Measurements from ENCODE around the gene NCOR2. TPM values are rescaled to one million over a fixed set of nuclear protein-coding genes. Genes with fewer than 3 reads are reported as not detected.

NCOR2 gene
- total RNA-seq, 1 donor from 2014 or later = 134 TPM

DNA sequence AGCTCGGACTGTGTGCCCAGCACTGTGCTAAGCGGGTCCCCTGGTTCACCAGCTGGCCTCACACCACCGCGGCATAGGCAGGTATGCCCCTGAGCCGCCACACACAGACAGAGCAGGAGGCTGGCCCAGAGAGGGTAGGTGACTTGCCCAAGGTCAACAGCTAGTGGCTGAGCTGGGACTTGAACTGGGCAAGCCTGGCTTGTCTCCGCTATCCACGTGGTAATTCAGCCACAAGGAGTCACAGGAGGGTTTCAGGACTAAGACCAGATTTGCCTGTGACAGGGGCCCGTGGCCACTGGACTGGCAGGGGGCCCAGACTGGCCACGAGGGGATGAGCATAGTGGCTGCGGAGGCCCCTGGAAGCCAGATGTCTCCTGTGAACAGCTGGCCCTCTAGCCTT is 47.7 kb downstream of the NCOR2 start:
- intact Hi-C loops (cut with DNase I) = loop anchor here (1.0 to 5.0 kb wide), 7 partner anchors 29 to 248 kb away; no protein-coding TSS in a partner anchor
- Histone ChIP-seq H3K9me3 (no peaks in the 10 kb centered on the region), H3K36me3 (no peaks in the 10 kb centered on the region), H3K27ac (peak overlapping the region; percentile 91 to 97), H3K4me3 (peak overlapping the region in 1 of 2 donors; percentile 67), H3K4me1 (peaks cover 38 to 65% of the 10 kb centered on the region in 2 donors), H3K27me3 (no peaks in the 10 kb centered on the region)
- no peak for DNase-seq (ENCODE audit: low spot score in 2 of 2)
- TF ChIP-seq, protein P1, sequence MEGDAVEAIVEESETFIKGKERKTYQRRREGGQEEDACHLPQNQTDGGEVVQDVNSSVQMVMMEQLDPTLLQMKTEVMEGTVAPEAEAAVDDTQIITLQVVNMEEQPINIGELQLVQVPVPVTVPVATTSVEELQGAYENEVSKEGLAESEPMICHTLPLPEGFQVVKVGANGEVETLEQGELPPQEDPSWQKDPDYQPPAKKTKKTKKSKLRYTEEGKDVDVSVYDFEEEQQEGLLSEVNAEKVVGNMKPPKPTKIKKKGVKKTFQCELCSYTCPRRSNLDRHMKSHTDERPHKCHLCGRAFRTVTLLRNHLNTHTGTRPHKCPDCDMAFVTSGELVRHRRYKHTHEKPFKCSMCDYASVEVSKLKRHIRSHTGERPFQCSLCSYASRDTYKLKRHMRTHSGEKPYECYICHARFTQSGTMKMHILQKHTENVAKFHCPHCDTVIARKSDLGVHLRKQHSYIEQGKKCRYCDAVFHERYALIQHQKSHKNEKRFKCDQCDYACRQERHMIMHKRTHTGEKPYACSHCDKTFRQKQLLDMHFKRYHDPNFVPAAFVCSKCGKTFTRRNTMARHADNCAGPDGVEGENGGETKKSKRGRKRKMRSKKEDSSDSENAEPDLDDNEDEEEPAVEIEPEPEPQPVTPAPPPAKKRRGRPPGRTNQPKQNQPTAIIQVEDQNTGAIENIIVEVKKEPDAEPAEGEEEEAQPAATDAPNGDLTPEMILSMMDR (IDR thresholded peaks at IDR 0.05) = no peak

GRCh38 chr12:124518051-124518932 is 49.1 kb downstream of the NCOR2 start:
- no peaks in the 10 kb centered on the region for H3K9me3 ChIP-seq
- intact Hi-C loops (cut with DNase I) = loop anchor here (2.0 to 5.0 kb wide), 3 partner anchors 103 to 249 kb away; no protein-coding TSS in a partner anchor
- TF ChIP-seq, protein P1 (IDR thresholded peaks at IDR 0.05) = no peak
- H3K4me1 ChIP-seq = peaks cover 39 to 71% of the 10 kb centered on the region in 2 donors
- H3K36me3 ChIP-seq = no peaks in the 10 kb centered on the region
- peak; percentile 94 to 100 for DNase-seq (ENCODE audit: low spot score in 2 of 2)
- peak overlapping the region; percentile 54 to 67 for H3K4me3 ChIP-seq
- peak overlapping the region; percentile 91 to 97 for H3K27ac ChIP-seq
- H3K27me3 ChIP-seq = no peaks in the 10 kb centered on the region

All from ascending aorta (tissue), 2 donors.